OCI-LY3 (cell line): ENCODE measurements around the gene HS3ST3B1.

ENCODE experiments used
- H2AFZ ChIP-seq: fragments of 200-600, 300-600 bp; shearing (Covaris generic); 2 replicates; pipeline ENCODE4 v1.6.0; 2014; ENCODE audit warnings: antibody characterized with exemption, low read depth, low read length
- H3K27ac ChIP-seq: fragments of 200-600, 300-600 bp; sonication (generic); 2 replicates; pipeline ENCODE4 v1.5.1; 2014; ENCODE audit warnings: mild to moderate bottlenecking, low read length, moderate library complexity, mixed read lengths
- H3K27me3 ChIP-seq: fragments of 200-600, 300-600 bp; sonication (generic); 2 replicates; pipeline ENCODE4 v1.6.1; 2014; ENCODE audit warnings: low read depth, low read length, mixed read lengths
- H3K36me3 ChIP-seq: fragments of 200-600, 300-600 bp; sonication (generic); replicated peaks from 2 replicates; pipeline ENCODE3; 2014; ENCODE audit warnings: low read depth, low read length, mixed read lengths
- H3K4me1 ChIP-seq: fragments of 300-600, 200-600 bp; sonication (generic); 2 replicates; pipeline ENCODE4 v1.6.1; 2014; ENCODE audit warnings: low read length, mixed read lengths
- H3K4me2 ChIP-seq: fragments of 200-600, 300-600 bp; sonication (generic); 2 replicates; pipeline ENCODE4 v1.6.1; 2014; ENCODE audit warnings: low read length, mixed read lengths
- H3K4me3 ChIP-seq: fragments of 300-600, 200-600 bp; sonication (generic); 2 replicates; pipeline ENCODE4 v1.5.1; 2014; ENCODE audit warnings: antibody characterized with exemption, mild to moderate bottlenecking, low read length, moderate library complexity
- H3K79me2 ChIP-seq: fragments of 300-600, 200-600 bp; shearing (Covaris generic); 2 replicates; pipeline ENCODE4 v1.6.1; 2014; ENCODE audit warnings: mild to moderate bottlenecking, low read length, mixed read lengths
- H3K9ac ChIP-seq: fragments of 300-600, 200-600 bp; shearing (Covaris generic); 2 replicates; pipeline ENCODE4 v1.6.0; 2014; ENCODE audit warnings: mild to moderate bottlenecking, low read length, moderate library complexity
- H3K9me3 ChIP-seq: fragments of 200-600, 300-600 bp; shearing (Covaris generic); 2 replicates; pipeline ENCODE4 v1.6.1; 2014; ENCODE audit warnings: low read length, mixed read lengths; ENCODE audit not compliant: insufficient read depth
- H4K20me1 ChIP-seq: fragments of 200-600, 300-600 bp; sonication (generic); 2 replicates; pipeline ENCODE4 v1.6.1; 2016; ENCODE audit warnings: low read length, mixed read lengths; ENCODE audit not compliant: insufficient read depth
- CTCF ChIP-seq: fragments of 200-600, 300-600 bp; sonication (generic); IDR thresholded peaks from 2 replicates; pipeline ENCODE4 v1.5.1; 2014; ENCODE audit warnings: antibody characterized with exemption, low read length, low read depth
- EZH2phosphoT487 ChIP-seq: fragments of 200-600 bp; shearing (Covaris generic); IDR thresholded peaks from 2 replicates; pipeline ENCODE4 v1.6.1; 2018; ENCODE audit warnings: antibody characterized with exemption, mixed run types, low read depth

The HS3ST3B1 gene

GRCh38 chr17:14361945-14362508, 61.1 kb downstream of the HS3ST3B1 start:
- peaks cover 26% of the 10 kb centered on the region for H3K4me1 ChIP-seq
- no peaks in the 10 kb centered on the region for H3K79me2 ChIP-seq
- H3K4me3 ChIP-seq, result no peak overlapping the region
- H4K20me1 ChIP-seq, result peaks cover 8% of the 10 kb centered on the region
- no peak overlapping the region for H2AFZ ChIP-seq
- H3K4me2 ChIP-seq, result no peak overlapping the region
- no peaks in the 10 kb centered on the region for H3K36me3 ChIP-seq
- peaks cover 23% of the 10 kb centered on the region for H3K27me3 ChIP-seq
- no peaks in the 10 kb centered on the region for H3K9me3 ChIP-seq
- H3K9ac ChIP-seq, result no peak overlapping the region
- no peak overlapping the region for H3K27ac ChIP-seq
- TF ChIP-seq EZH2phosphoT487 (no peak), CTCF (no peak)

DNA sequence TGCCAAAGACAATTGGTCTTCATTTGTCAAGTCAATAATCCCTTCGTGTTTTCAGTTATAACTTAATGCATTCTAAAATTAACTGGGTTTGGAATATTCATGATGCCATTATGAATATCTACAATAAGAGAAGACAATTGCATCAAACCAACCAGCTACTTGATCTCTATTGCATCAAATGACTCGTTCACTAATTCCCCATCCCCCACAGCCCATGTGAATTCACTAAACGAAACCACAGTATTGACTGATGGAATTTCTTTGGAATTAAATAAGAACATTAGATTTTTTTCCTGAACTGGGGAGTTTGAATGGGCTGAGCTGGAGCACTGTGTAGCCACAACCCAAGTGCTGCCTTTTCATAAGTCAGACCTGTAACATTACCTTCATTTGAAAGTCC, 65.3 kb downstream of the HS3ST3B1 start:
- no peaks in the 10 kb centered on the region for H3K4me1 ChIP-seq
- H2AFZ ChIP-seq, result no peak overlapping the region
- no peaks in the 10 kb centered on the region for H3K36me3 ChIP-seq
- TF ChIP-seq CTCF, result no peak
- TF ChIP-seq EZH2phosphoT487, result no peak
- no peak overlapping the region for H3K4me2 ChIP-seq
- H3K9ac ChIP-seq, result no peak overlapping the region
- H3K79me2 ChIP-seq, result no peaks in the 10 kb centered on the region
- H3K27ac ChIP-seq, result no peak overlapping the region
- no peaks in the 10 kb centered on the region for H4K20me1 ChIP-seq
- no peaks in the 10 kb centered on the region for H3K9me3 ChIP-seq
- peaks cover 11% of the 10 kb centered on the region for H3K27me3 ChIP-seq
- H3K4me3 ChIP-seq, result no peak overlapping the region

DNA sequence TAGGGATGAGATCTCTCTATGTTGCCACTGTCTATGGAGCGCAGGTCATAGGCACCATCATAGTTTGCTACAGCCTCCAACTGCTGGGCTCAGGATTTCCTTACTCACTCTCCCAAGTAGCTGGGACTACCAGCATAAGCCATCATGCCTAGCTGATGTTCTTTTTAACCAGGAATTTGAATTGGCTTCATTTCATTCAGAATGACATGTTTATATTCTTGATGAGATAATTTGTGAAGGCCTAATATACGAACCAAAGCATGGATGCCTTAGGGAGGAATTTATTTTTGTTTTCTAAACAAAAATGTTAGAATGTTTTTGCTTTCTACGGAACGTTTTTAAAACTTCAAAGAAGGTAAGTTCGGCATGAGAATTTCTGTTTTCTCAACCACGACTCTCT, 71.6 kb downstream of the HS3ST3B1 start:
- H3K9me3 ChIP-seq, result no peaks in the 10 kb centered on the region
- no peak overlapping the region for H3K27ac ChIP-seq
- no peaks in the 10 kb centered on the region for H3K27me3 ChIP-seq
- no peak overlapping the region for H3K4me2 ChIP-seq
- no peak overlapping the region for H3K4me3 ChIP-seq
- no peaks in the 10 kb centered on the region for H3K4me1 ChIP-seq
- no peak for TF ChIP-seq EZH2phosphoT487
- no peak for TF ChIP-seq CTCF
- H2AFZ ChIP-seq, result no peak overlapping the region
- no peak overlapping the region for H3K9ac ChIP-seq
- no peaks in the 10 kb centered on the region for H4K20me1 ChIP-seq
- H3K79me2 ChIP-seq, result no peaks in the 10 kb centered on the region
- no peaks in the 10 kb centered on the region for H3K36me3 ChIP-seq

- H3K79me2 ChIP-seq, result no peaks in the 10 kb centered on the region
- no peaks in the 10 kb centered on the region for H3K27me3 ChIP-seq
- no peaks in the 10 kb centered on the region for H3K36me3 ChIP-seq
- H3K4me3 ChIP-seq, result no peak overlapping the region
- TF ChIP-seq CTCF (no peak), EZH2phosphoT487 (no peak)
- H3K9me3 ChIP-seq, result no peaks in the 10 kb centered on the region
- H3K4me1 ChIP-seq, result no peaks in the 10 kb centered on the region
- no peak overlapping the region for H2AFZ ChIP-seq
- no peak overlapping the region for H3K9ac ChIP-seq
- no peaks in the 10 kb centered on the region for H4K20me1 ChIP-seq
- no peak overlapping the region for H3K4me2 ChIP-seq
- no peak overlapping the region for H3K27ac ChIP-seq
These were observed 72.2 kb downstream of the HS3ST3B1 start for GRCh38 chr17:14372905-14373613.
